SK-N-SH (cell line): ENCODE data around the gene PRR19.

Source experiments
- CTCF ChIP-seq: fragments of 200-600 bp; sonication (generic); IDR thresholded peaks from 2 replicates; pipeline ENCODE4 v1.6.1; 2017; ENCODE audit warnings: antibody characterized with exemption, mild to moderate bottlenecking, moderate library complexity
- EZH2phosphoT487 ChIP-seq: fragments of 200-600 bp; sonication (generic); IDR thresholded peaks from 2 replicates; pipeline ENCODE4 v1.6.1; 2017; ENCODE audit warnings: low read depth, mixed run types, mild to moderate bottlenecking, antibody characterized with exemption, moderate library complexity, borderline replicate concordance
- FOXM1 ChIP-seq: IDR thresholded peaks from 2 replicates; pipeline ENCODE4 v1.4.0; 2012; ENCODE audit warnings: low read depth, mild to moderate bottlenecking
- TCF12 ChIP-seq: IDR thresholded peaks from 2 replicates; pipeline ENCODE4 v1.4.0; 2012
- ZBTB33 ChIP-seq: IDR thresholded peaks from 2 replicates; pipeline ENCODE4 v1.4.0; 2012; ENCODE audit warnings: low read depth, borderline replicate concordance

DNA sequence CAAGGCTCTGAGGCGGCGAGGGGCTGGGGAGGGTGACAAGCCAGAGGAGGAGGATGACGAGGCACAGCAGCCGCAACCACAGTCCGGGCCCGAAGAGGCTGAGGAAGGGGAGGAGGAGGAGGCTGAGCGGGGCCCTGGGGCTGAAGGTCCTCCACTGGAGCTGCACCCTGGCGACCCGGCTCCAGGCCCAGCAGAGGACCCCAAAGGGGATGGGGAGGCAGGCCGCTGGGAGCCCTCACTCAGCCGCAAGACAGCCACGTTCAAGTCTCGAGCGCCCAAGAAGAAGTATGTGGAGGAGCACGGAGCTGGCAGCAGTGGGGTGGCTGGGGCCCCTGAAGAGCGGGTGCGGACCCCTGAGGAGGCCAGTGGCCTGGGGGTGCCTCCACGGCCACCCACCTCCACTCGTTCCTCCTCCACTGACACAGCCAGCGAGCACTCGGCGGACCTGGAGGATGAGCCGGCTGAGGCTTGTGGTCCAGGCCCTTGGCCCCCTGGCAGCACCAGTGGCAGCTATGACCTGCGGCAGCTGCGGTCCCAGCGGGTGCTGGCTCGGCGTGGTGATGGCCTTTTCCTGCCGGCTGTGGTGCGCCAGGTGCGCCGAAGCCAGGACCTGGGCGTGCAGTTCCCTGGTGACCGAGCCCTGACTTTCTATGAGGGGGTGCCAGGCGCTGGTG is 29.9 kb upstream of the PRR19 start:
- no peak for TF ChIP-seq CTCF
- no peak for TF ChIP-seq FOXM1
- no peak for TF ChIP-seq EZH2phosphoT487
- TF ChIP-seq TCF12 = no peak
- no peak for TF ChIP-seq ZBTB33
